GM12878 (cell line): ENCODE results near the gene ATP6V0A1. TPM values are rescaled to one million over a fixed set of nuclear protein-coding genes. Genes with fewer than 3 reads are reported as not detected.
A peak's percentile ranks its signal among the peaks of the same experiment; 100 is the strongest.

Experiments used
- BACH1 ChIP-seq: fragments of 450-650 bp; IDR thresholded peaks from 2 replicates; pipeline ENCODE4 v1.6.1; 2017; ENCODE audit warnings: mild to moderate bottlenecking, borderline replicate concordance
- BHLHE40 ChIP-seq, 2 experiments: fragments of 450-650 bp in 1 of 2; IDR thresholded peaks; 2 replicates each; pipeline ENCODE4 v1.6.1; 2011 to 2017; ENCODE audit warnings: low read depth in 2 of 2, borderline replicate concordance in 1 of 2, improper control_type of control experiment in 1 of 2, low read length in 1 of 2, mild to moderate bottlenecking in 1 of 2
- CHD4 ChIP-seq: fragments of 200-600 bp; sonication (generic); IDR thresholded peaks from 2 replicates; pipeline ENCODE4 v1.6.1; 2016; ENCODE audit warnings: mild to moderate bottlenecking
- EGR1 ChIP-seq, 2 experiments: IDR thresholded peaks; 1 replicate in 1 of 2; 2 replicates in 1 of 2; pipeline ENCODE4 v1.6.1; 2011 to 2012; ENCODE audit warnings: low read depth in 2 of 2, low read length in 2 of 2, borderline replicate concordance in 1 of 2, mild to moderate bottlenecking in 1 of 2, moderate library complexity in 1 of 2
- EP300 ChIP-seq, 2 experiments: fragments of 150-350 bp in 1 of 2; IDR thresholded peaks; 2 replicates each; pipeline ENCODE4 v1.6.1; 2011 to 2012; ENCODE audit warnings: low read depth in 2 of 2, low read length in 2 of 2, borderline replicate concordance in 1 of 2, improper control_type of control experiment in 1 of 2, inconsistent platforms in 1 of 2; ENCODE audit not compliant: control insufficient read depth in 1 of 2
- FOS ChIP-seq: IDR thresholded peaks from 3 replicates; pipeline ENCODE4 v1.6.1; 2011; ENCODE audit warnings: borderline replicate concordance; ENCODE audit not compliant: insufficient read length; ENCODE audit errors: extremely low read depth
- HDGF ChIP-seq: fragments of 450-650 bp; IDR thresholded peaks from 2 replicates; pipeline ENCODE4 v1.6.1; 2016; ENCODE audit warnings: antibody characterized with exemption
- MEF2A ChIP-seq: IDR thresholded peaks from 2 replicates; pipeline ENCODE4 v1.6.1; 2011; ENCODE audit warnings: low read depth, mild to moderate bottlenecking, low read length, moderate library complexity; ENCODE audit not compliant: insufficient read depth
- MEF2B ChIP-seq: fragments of 450-650 bp; IDR thresholded peaks from 2 replicates; pipeline ENCODE4 v1.6.1; 2018; ENCODE audit warnings: mild to moderate bottlenecking, moderate library complexity; ENCODE audit not compliant: partially characterized antibody, poor library complexity, severe bottlenecking
- MYB ChIP-seq: fragments of 150-350 bp; IDR thresholded peaks from 2 replicates; pipeline ENCODE4 v1.6.1; 2014; ENCODE audit warnings: mild to moderate bottlenecking, low read depth, low read length, borderline replicate concordance
- NBN ChIP-seq: fragments of 450-650 bp; IDR thresholded peaks from 2 replicates; pipeline ENCODE4 v1.6.1; 2016
- PAX5 ChIP-seq: IDR thresholded peaks from 2 replicates; pipeline ENCODE4 v1.6.1; 2011; ENCODE audit warnings: low read depth, low read length, borderline replicate concordance
- POLR2A ChIP-seq: IDR thresholded peaks from 2 replicates; pipeline ENCODE4 v1.6.1; 2011; ENCODE audit warnings: low read depth, mild to moderate bottlenecking, low read length
- POLR2AphosphoS2 ChIP-seq: IDR thresholded peaks from 2 replicates; pipeline ENCODE4 v1.6.1; 2011; ENCODE audit warnings: low read depth, mild to moderate bottlenecking, low read length, improper control_type of control experiment, moderate library complexity
- RAD21 ChIP-seq: IDR thresholded peaks from 2 replicates; pipeline ENCODE4 v1.6.1; 2011; ENCODE audit warnings: mild to moderate bottlenecking, low read depth, low read length, moderate library complexity; ENCODE audit not compliant: insufficient read depth
- SMARCA5 ChIP-seq: fragments of 450-650 bp; IDR thresholded peaks from 2 replicates; pipeline ENCODE4 v1.6.1; 2017; ENCODE audit warnings: mild to moderate bottlenecking
- SMC3 ChIP-seq: IDR thresholded peaks from 2 replicates; pipeline ENCODE4 v1.6.1; 2011; ENCODE audit warnings: low read length, improper control_type of control experiment, borderline replicate concordance
- SUPT20H ChIP-seq: IDR thresholded peaks from 2 replicates; pipeline ENCODE4 v1.6.1; 2011; ENCODE audit warnings: low read depth, mild to moderate bottlenecking, low read length, moderate library complexity, borderline replicate concordance; ENCODE audit not compliant: control insufficient read depth
- TAF1 ChIP-seq: IDR thresholded peaks from 2 replicates; pipeline ENCODE4 v1.6.1; 2011; ENCODE audit warnings: mild to moderate bottlenecking, low read depth, low read length, borderline replicate concordance
- TCF3 ChIP-seq: IDR thresholded peaks from 2 replicates; pipeline ENCODE4 v1.6.1; 2012; ENCODE audit warnings: low read depth, mild to moderate bottlenecking, low read length, borderline replicate concordance; ENCODE audit not compliant: insufficient read depth
- TCF7 ChIP-seq: IDR thresholded peaks from 2 replicates; pipeline ENCODE4 v1.6.1; 2014; ENCODE audit warnings: antibody characterized with exemption, borderline replicate concordance
- ZNF217 ChIP-seq: fragments of 450-650 bp; IDR thresholded peaks from 2 replicates; pipeline ENCODE4 v1.6.1; 2017; ENCODE audit warnings: antibody characterized with exemption, mild to moderate bottlenecking
- polyA plus RNA-seq, 11 experiments: library from polyadenylated mRNA; depleted of rRNA in 4 of 11; unstranded in 6 of 11; stranded (reverse) in 5 of 11; fragments of >200 nt; fragmentation: Nextera tagmentation in 4 of 11; fragmentation: Illumina TruSeq in 1 of 11; extraction: Ambion mirVana in 4 of 11; extraction: Trizol in 1 of 11; gene quantifications; 1 replicate in 1 of 11; 2 replicates in 10 of 11; pipeline versions ENCODE4 v1.2.1 to v1.2.3, GENCODE V29; 2011 to 2016; ENCODE audit warnings: inconsistent platforms in 2 of 11, missing spikeins in 2 of 11, low read depth in 1 of 11
- total RNA-seq, 4 experiments: library from RNA; depleted of rRNA in 3 of 4; stranded (reverse); fragments of >200 nt in 3 of 4; fragmentation: Illumina TruSeq in 1 of 4; extraction: Trizol in 1 of 4; gene quantifications; 2 replicates each; pipeline versions ENCODE4 v1.2.1 to v1.2.3, GENCODE V29; 2013 to 2021
- TF ChIP-seq, protein P1 (sequence below): fragments of 450-650 bp; IDR thresholded peaks from 2 replicates; pipeline ENCODE4 v1.6.1; 2017; ENCODE audit warnings: antibody characterized with exemption, mild to moderate bottlenecking, moderate library complexity
- TF ChIP-seq, protein P2 (sequence below): IDR thresholded peaks from 2 replicates; pipeline ENCODE4 v1.6.1; 2011; ENCODE audit warnings: borderline replicate concordance, low read depth, mild to moderate bottlenecking, moderate library complexity, low read length; ENCODE audit not compliant: insufficient read depth, poor library complexity, severe bottlenecking

Gene ATP6V0A1
- total and polyA plus RNA-seq, 10 of the 15 experiments (the other 5 are each of a cell fraction or from before 2014, with no cell fraction given), result 3.0 to 76.6 (median 30.9) TPM

DNA sequence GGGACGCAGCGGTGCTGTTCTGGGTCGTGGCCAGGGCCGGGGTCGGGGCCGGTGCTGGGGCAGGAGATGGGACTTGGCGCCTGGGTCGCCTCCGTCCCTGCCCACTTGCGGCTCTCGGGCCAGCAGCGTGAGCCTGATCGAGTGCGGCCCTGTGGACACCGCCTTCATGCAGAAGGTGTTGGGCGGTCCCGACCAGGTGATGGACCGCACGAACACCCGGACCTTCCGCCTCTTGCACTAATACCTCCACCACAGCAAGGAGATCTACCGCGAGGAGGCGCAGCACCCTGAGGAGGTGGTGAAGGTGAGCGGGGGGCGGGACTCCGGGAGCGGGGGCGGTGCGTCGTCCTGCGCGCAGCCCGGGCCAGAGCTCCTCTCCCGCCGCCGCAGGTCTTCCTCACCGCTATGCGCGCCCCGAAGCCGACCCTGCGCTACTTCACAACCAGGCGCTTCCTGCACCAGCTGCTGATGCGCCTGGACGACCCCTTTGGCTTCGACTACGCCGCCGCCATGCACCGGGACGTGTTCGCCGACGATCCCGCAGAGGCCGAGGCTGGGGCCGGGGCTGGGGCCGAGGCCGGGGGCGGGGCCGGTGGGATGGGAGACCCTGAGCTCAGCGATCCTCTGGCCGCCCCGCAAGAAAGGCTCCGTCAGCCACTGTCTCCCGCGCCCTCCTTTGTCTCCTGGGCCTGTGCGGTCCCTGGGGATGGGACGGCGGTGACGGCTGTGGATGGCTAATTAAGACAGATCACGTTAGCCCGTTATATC is 89.6 kb downstream of the ATP6V0A1 start (continued):
- TF ChIP-seq NBN (0 out of 2 replicates have a peak, but pooled peaks have one; percentile 18), SMARCA5 (peak; percentile 62; the same call in 1 of the 2 replicates), SMC3 (peak; percentile 51; the same call in 1 of the 2 replicates), BHLHE40 (IDR thresholded peaks at IDR 0.05; ENCODE audit: borderline replicate concordance in 1 of 2, low read depth in 2 of 2, low read length in 1 of 2) (peak in 1 of 2 experiments; percentile 34; a peak in 2 of 4 replicates), MEF2B (peak; percentile 77), EGR1 (IDR thresholded peaks at IDR 0.05; ENCODE audit: borderline replicate concordance in 1 of 2, low read depth in 2 of 2, low read length in 2 of 2) (peak in 1 of 2 experiments; percentile 98; a peak in 2 of 3 replicates), POLR2AphosphoS2 (peak; percentile 23; the same call in 1 of the 2 replicates), ZNF217 (no peak), MEF2A (0 out of 2 replicates have a peak, but pooled peaks have one; percentile 7), HDGF (peak; percentile 72; the same call in 1 of the 2 replicates), CHD4 (no peak), SUPT20H (no peak), PAX5 (no peak), EP300 (IDR thresholded peaks at IDR 0.05; ENCODE audit: borderline replicate concordance in 1 of 2, control insufficient read depth in 1 of 2, low read depth in 2 of 2, low read length in 2 of 2) (no peak), BACH1 (peak; percentile 68), RAD21 (peak; percentile 59), TAF1 (0 out of 2 replicates have a peak, but pooled peaks have one; percentile 14), TCF3 (no peak), TCF7 (no peak), MYB (no peak), FOS (no peak), POLR2A (peak; percentile 71; the same call in 1 of the 2 replicates)
- TF ChIP-seq, protein P1, sequence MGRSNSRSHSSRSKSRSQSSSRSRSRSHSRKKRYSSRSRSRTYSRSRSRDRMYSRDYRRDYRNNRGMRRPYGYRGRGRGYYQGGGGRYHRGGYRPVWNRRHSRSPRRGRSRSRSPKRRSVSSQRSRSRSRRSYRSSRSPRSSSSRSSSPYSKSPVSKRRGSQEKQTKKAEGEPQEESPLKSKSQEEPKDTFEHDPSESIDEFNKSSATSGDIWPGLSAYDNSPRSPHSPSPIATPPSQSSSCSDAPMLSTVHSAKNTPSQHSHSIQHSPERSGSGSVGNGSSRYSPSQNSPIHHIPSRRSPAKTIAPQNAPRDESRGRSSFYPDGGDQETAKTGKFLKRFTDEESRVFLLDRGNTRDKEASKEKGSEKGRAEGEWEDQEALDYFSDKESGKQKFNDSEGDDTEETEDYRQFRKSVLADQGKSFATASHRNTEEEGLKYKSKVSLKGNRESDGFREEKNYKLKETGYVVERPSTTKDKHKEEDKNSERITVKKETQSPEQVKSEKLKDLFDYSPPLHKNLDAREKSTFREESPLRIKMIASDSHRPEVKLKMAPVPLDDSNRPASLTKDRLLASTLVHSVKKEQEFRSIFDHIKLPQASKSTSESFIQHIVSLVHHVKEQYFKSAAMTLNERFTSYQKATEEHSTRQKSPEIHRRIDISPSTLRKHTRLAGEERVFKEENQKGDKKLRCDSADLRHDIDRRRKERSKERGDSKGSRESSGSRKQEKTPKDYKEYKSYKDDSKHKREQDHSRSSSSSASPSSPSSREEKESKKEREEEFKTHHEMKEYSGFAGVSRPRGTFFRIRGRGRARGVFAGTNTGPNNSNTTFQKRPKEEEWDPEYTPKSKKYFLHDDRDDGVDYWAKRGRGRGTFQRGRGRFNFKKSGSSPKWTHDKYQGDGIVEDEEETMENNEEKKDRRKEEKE, result no peak
- TF ChIP-seq, protein P2, sequence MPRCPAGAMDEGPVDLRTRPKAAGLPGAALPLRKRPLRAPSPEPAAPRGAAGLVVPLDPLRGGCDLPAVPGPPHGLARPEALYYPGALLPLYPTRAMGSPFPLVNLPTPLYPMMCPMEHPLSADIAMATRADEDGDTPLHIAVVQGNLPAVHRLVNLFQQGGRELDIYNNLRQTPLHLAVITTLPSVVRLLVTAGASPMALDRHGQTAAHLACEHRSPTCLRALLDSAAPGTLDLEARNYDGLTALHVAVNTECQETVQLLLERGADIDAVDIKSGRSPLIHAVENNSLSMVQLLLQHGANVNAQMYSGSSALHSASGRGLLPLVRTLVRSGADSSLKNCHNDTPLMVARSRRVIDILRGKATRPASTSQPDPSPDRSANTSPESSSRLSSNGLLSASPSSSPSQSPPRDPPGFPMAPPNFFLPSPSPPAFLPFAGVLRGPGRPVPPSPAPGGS, result peak; percentile 54
